Ovary (tissue), 3 donors: ENCODE measurements around the gene RNF112.

ENCODE experiments used
- CTCF ChIP-seq, 3 donors: fragments of 450-650 bp in 2 of 3; fragments of 200-600 bp in 1 of 3; IDR thresholded peaks; one replicate each; pipeline versions ENCODE4 v1.5.1 to v1.8.0; 2016 to 2022; ENCODE audit warnings: antibody characterized with exemption in 3 of 3, mild to moderate bottlenecking in 1 of 3
- POLR2A ChIP-seq: fragments of 450-650 bp; IDR thresholded peaks from one replicate; pipeline ENCODE4 v1.6.1; 2017; ENCODE audit warnings: antibody characterized with exemption, mild to moderate bottlenecking, moderate library complexity
- donor health status: DM: no; HTN: no; CAD: no.

GRCh38 chr17:19386974-19387920 lies 23.8 kb upstream of the RNF112 start, which contains the start of gene MFAP4:
- TF ChIP-seq CTCF (IDR thresholded peaks at IDR 0.05): no peak
- peak; percentile 20 for TF ChIP-seq POLR2A
